GM23338 (cell line): ENCODE results near the gene DMGDH. TPM values are rescaled to one million over a fixed set of nuclear protein-coding genes. Genes with fewer than 3 reads are reported as not detected.

ENCODE experiments used
- ATAC-seq: fragments of 200-7000 bp; cut with Tn5 transposase; 3 replicates; pipeline ENCODE4 v1.9.1; 2020
- DNase-seq: peaks from one replicate; pipeline ENCODE4 v3.0.0-alpha.2; 2015; ENCODE audit warnings: low spot score
- H2AFZ ChIP-seq: fragments of 200-600 bp; sonication (generic); 2 replicates; pipeline ENCODE4 v1.8.0; 2016; ENCODE audit warnings: antibody characterized with exemption, mild to moderate bottlenecking, moderate library complexity
- H3F3A ChIP-seq: fragments of 200-600 bp; sonication (generic); replicated peaks from 2 replicates; pipeline ENCODE4 v1.8.0; 2017; ENCODE audit warnings: antibody characterized with exemption, mixed run types, low read depth
- H3K27ac ChIP-seq: fragments of 200-600 bp; sonication (generic); 2 replicates; pipeline ENCODE4 v1.6.1; 2016; ENCODE audit warnings: low read depth
- H3K27me3 ChIP-seq: fragments of 200-600 bp; sonication (generic); 2 replicates; pipeline ENCODE4 v1.8.0; 2016; ENCODE audit warnings: mild to moderate bottlenecking, mixed run types, moderate library complexity; ENCODE audit not compliant: insufficient read depth
- H3K36me3 ChIP-seq: fragments of 200-600 bp; sonication (generic); 2 replicates; pipeline ENCODE4 v1.8.0; 2016; ENCODE audit warnings: mild to moderate bottlenecking; ENCODE audit not compliant: insufficient read depth
- H3K4me1 ChIP-seq: fragments of 200-600 bp; sonication (generic); 2 replicates; pipeline ENCODE4 v1.8.0; 2016; ENCODE audit warnings: mild to moderate bottlenecking, moderate library complexity; ENCODE audit not compliant: insufficient read depth
- H3K4me2 ChIP-seq: fragments of 200-600 bp; sonication (generic); 2 replicates; pipeline ENCODE4 v1.7.1; 2017; ENCODE audit warnings: mixed run types
- H3K4me3 ChIP-seq: fragments of 200-600 bp; sonication (generic); 2 replicates; pipeline ENCODE4 v1.6.1; 2016; ENCODE audit warnings: mixed run types
- H3K79me2 ChIP-seq: fragments of 200-600 bp; sonication (generic); replicated peaks from 2 replicates; pipeline ENCODE4 v1.8.0; 2017; ENCODE audit warnings: mild to moderate bottlenecking; ENCODE audit not compliant: insufficient read depth
- H3K9me2 ChIP-seq: fragments of 200-600 bp; sonication (generic); 2 replicates; pipeline ENCODE4 v1.8.0; 2017; ENCODE audit not compliant: insufficient read depth
- H4K20me1 ChIP-seq: fragments of 200-600 bp; sonication (generic); replicated peaks from 2 replicates; pipeline ENCODE4 v1.8.0; 2017; ENCODE audit warnings: mild to moderate bottlenecking; ENCODE audit not compliant: insufficient read depth
- H3K27ac Mint-ChIP-seq: 2 replicates; pipeline ENCODE4 v1.8.0; 2020; ENCODE audit warnings: inconsistent platforms, mild to moderate bottlenecking, moderate library complexity, mixed read lengths
- H3K27me3 Mint-ChIP-seq: 3 replicates; pipeline ENCODE4 v1.8.0; 2022; ENCODE audit warnings: low read depth, mild to moderate bottlenecking, moderate library complexity, mixed read lengths, inconsistent platforms; ENCODE audit not compliant: insufficient read depth, poor library complexity
- H3K36me3 Mint-ChIP-seq: 3 replicates; pipeline ENCODE4 v1.8.0; 2021; ENCODE audit warnings: low read depth, mild to moderate bottlenecking, inconsistent platforms, moderate library complexity, mixed read lengths
- H3K4me1 Mint-ChIP-seq: 3 replicates; pipeline ENCODE4 v1.8.0; 2020; ENCODE audit warnings: mild to moderate bottlenecking, inconsistent platforms, mixed read lengths
- H3K4me3 Mint-ChIP-seq: 3 replicates; pipeline ENCODE4 v1.8.0; 2021; ENCODE audit warnings: moderate library complexity, mild to moderate bottlenecking, inconsistent platforms, mixed read lengths
- H3K9me3 Mint-ChIP-seq: 3 replicates; pipeline ENCODE4 v1.8.0; 2020; ENCODE audit warnings: moderate library complexity, mild to moderate bottlenecking, inconsistent platforms, mixed read lengths
- CREB1 ChIP-seq: fragments of 250-450 bp; sonication (Bioruptor Pico); IDR thresholded peaks from 2 replicates; pipeline ENCODE4 v1.5.0; 2020; ENCODE audit warnings: low read depth, mild to moderate bottlenecking, moderate library complexity
- CTCF ChIP-seq, 2 experiments: fragments of 200-600 bp in 1 of 2; sonication (generic) in 1 of 2; conservative IDR thresholded peaks; 2 replicates each; pipeline versions ENCODE4 v1.5.1 to v1.6.1; 2016 to 2017; ENCODE audit warnings: antibody characterized with exemption in 2 of 2, low read depth in 2 of 2, mild to moderate bottlenecking in 2 of 2, moderate library complexity in 1 of 2
- ETS1 ChIP-seq: IDR thresholded peaks from 2 replicates; pipeline ENCODE4 v1.6.1; 2016; ENCODE audit warnings: antibody characterized with exemption
- EZH2 ChIP-seq: fragments of 200-600 bp; sonication (generic); IDR thresholded peaks from one replicate; pipeline ENCODE4 v1.8.0; 2017; ENCODE audit warnings: antibody characterized with exemption, mild to moderate bottlenecking, low read depth; ENCODE audit not compliant: unreplicated experiment
- EZH2phosphoT487 ChIP-seq: fragments of 200-600 bp; sonication (generic); IDR thresholded peaks from one replicate; pipeline ENCODE4 v1.8.1; 2018; ENCODE audit warnings: antibody characterized with exemption; ENCODE audit not compliant: unreplicated experiment
- JUNB ChIP-seq: IDR thresholded peaks from one replicate; pipeline ENCODE4 v1.6.1; 2016; ENCODE audit warnings: antibody characterized with exemption; ENCODE audit not compliant: unreplicated experiment
- NANOG ChIP-seq: IDR thresholded peaks from 2 replicates; pipeline ENCODE4 v1.6.1; 2016; ENCODE audit warnings: antibody characterized with exemption, borderline replicate concordance
- POLR2AphosphoS5 ChIP-seq: IDR thresholded peaks from 2 replicates; pipeline ENCODE4 v1.6.1; 2016; ENCODE audit warnings: antibody characterized with exemption, low read depth
- REST ChIP-seq: IDR thresholded peaks from one replicate; pipeline ENCODE4 v1.6.1; 2018; ENCODE audit warnings: antibody characterized with exemption; ENCODE audit not compliant: unreplicated experiment
- STAT1 ChIP-seq: IDR thresholded peaks from one replicate; pipeline ENCODE4 v1.6.1; 2016; ENCODE audit warnings: antibody characterized with exemption; ENCODE audit not compliant: unreplicated experiment
- ZNF114 ChIP-seq: fragments of 250-450 bp; sonication (Bioruptor Pico); IDR thresholded peaks from 2 replicates; pipeline ENCODE4 v1.5.0; 2020; ENCODE audit warnings: mild to moderate bottlenecking, moderate library complexity
- ZNF331 ChIP-seq: fragments of 250-450 bp; sonication (Bioruptor Pico); IDR thresholded peaks from 2 replicates; pipeline ENCODE4 v1.5.0; 2020; ENCODE audit warnings: low read depth, mild to moderate bottlenecking, moderate library complexity
- ZNF462 ChIP-seq: fragments of 250-450 bp; sonication (Bioruptor Pico); IDR thresholded peaks from 2 replicates; pipeline ENCODE4 v1.5.0; 2020; ENCODE audit warnings: mild to moderate bottlenecking, moderate library complexity
- polyA plus RNA-seq: library from polyadenylated mRNA; unstranded; fragments of >200 nt; fragmentation: Nextera tagmentation; extraction: Ambion mirVana; gene quantifications from 2 replicates; pipeline ENCODE4 v1.2.1, GENCODE V29; 2016
- total RNA-seq: library from RNA; depleted of rRNA; stranded (reverse); fragments of >200 nt; shearing (Covaris generic); gene quantifications from 2 replicates; pipeline ENCODE4 v1.2.3, GENCODE V29; 2014

The DMGDH gene
- total and polyA plus RNA-seq, 2 experiments from 2014 or later = 0.52 to 0.63 TPM

- DNase-seq (no peak), ATAC-seq (no peak)
- H3K27me3 Mint-ChIP-seq = no peaks in the 10 kb centered on the region
Measured at GRCh38 chr5:78961743-78962142, 107.7 kb downstream of the DMGDH start.

More at GRCh38 chr5:78961743-78962142, 107.7 kb downstream of the DMGDH start:
- TF ChIP-seq POLR2AphosphoS5 (no peak), STAT1 (no peak), ZNF331 (CRISPR knock-in tag) (no peak), EZH2phosphoT487 (no peak), EZH2 (no peak), ETS1 (no peak), REST (no peak), CREB1 (no peak), ZNF114 (no peak), ZNF462 (no peak), JUNB (no peak), NANOG (no peak), CTCF (conservative IDR thresholded peaks at IDR 0.05; ENCODE audit: low read depth in 2 of 2) (no peak)
- Mint-ChIP-seq H3K36me3 (peaks cover 4% of the 10 kb centered on the region; the same call in 2 of the 3 replicates), H3K4me3 (no peak overlapping the region), H3K27ac (no peak overlapping the region), H3K9me3 (no peaks in the 10 kb centered on the region), H3K4me1 (peaks cover 4% of the 10 kb centered on the region; the same call in 1 of the 3 replicates)
- Histone ChIP-seq H2AFZ (no peak overlapping the region), H3K36me3 (no peaks in the 10 kb centered on the region), H3K27ac (no peak overlapping the region), H3K27me3 (no peaks in the 10 kb centered on the region), H3K79me2 (no peaks in the 10 kb centered on the region), H3K4me2 (no peak overlapping the region), H3K4me3 (no peak overlapping the region), H3K9me2 (no peaks in the 10 kb centered on the region), H4K20me1 (no peaks in the 10 kb centered on the region), H3K4me1 (peaks cover 4% of the 10 kb centered on the region; the same call in 1 of the 2 replicates), H3F3A (no peaks in the 10 kb centered on the region)
